HepG2 (cell line): Measurements from ENCODE around the gene FASTK. TPM values are rescaled to one million over a fixed set of nuclear protein-coding genes. Genes with fewer than 3 reads are reported as not detected.

ENCODE experiments used
- KLF12 ChIP-seq: sonication (generic); formaldehyde crosslinking; IDR thresholded peaks from 2 replicates; pipeline ENCODE4 v1.4.0; 2020; ENCODE audit warnings: missing genetic modification reagents, borderline replicate concordance
- KMT2A ChIP-seq: sonication (generic); formaldehyde crosslinking; IDR thresholded peaks from 2 replicates; pipeline ENCODE4 v1.4.0; 2020; ENCODE audit warnings: missing genetic modification reagents
- NFIC ChIP-seq: IDR thresholded peaks from 2 replicates; pipeline ENCODE4 v1.6.1; 2012; ENCODE audit warnings: mild to moderate bottlenecking, low read length, inconsistent platforms
- NR1H2 ChIP-seq: sonication (generic); formaldehyde crosslinking; IDR thresholded peaks from 2 replicates; pipeline ENCODE4 v1.8.1; 2022; ENCODE audit warnings: low read depth, missing genetic modification reagents, borderline replicate concordance
- PAWR ChIP-seq: sonication (generic); formaldehyde crosslinking; IDR thresholded peaks from 2 replicates; pipeline ENCODE4 v1.4.0; 2020; ENCODE audit warnings: missing genetic modification reagents, mild to moderate bottlenecking, borderline replicate concordance
- PCBP2 ChIP-seq: fragments of 200-400 bp; formaldehyde crosslinking; optimal IDR thresholded peaks from 2 replicates; pipeline ENCODE3; 2018; ENCODE audit warnings: low read length, low read depth; ENCODE audit not compliant: poor library complexity, severe bottlenecking
- SOX13 ChIP-seq, 3 experiments: fragments of 450-650 bp in 1 of 3; sonication (generic) in 1 of 3; formaldehyde crosslinking in 1 of 3; IDR thresholded peaks in 2 of 3; conservative IDR thresholded peaks in 1 of 3; 2 replicates each; pipeline versions ENCODE4 v1.5.0 to v1.6.1; 2016 to 2020; ENCODE audit warnings: antibody characterized with exemption in 1 of 3, mild to moderate bottlenecking in 1 of 3, missing compliant biosample characterization in 1 of 3, missing genetic modification reagents in 1 of 3, moderate library complexity in 1 of 3
- STAG1 ChIP-seq: sonication (generic); formaldehyde crosslinking; IDR thresholded peaks from 2 replicates; pipeline ENCODE4 v1.4.0; 2020; ENCODE audit warnings: missing genetic modification reagents
- ZNF263 ChIP-seq: sonication (generic); formaldehyde crosslinking; IDR thresholded peaks from 2 replicates; pipeline ENCODE4 v1.4.0; 2020; ENCODE audit warnings: missing genetic modification reagents
- ZNF34 ChIP-seq: sonication (generic); formaldehyde crosslinking; IDR thresholded peaks from 2 replicates; pipeline ENCODE4 v1.4.0; 2020; ENCODE audit warnings: mild to moderate bottlenecking, missing genetic modification reagents, borderline replicate concordance
- ZNF546 ChIP-seq: sonication (generic); formaldehyde crosslinking; conservative IDR thresholded peaks from 2 replicates; pipeline ENCODE4 v1.8.1; 2023; ENCODE audit warnings: mild to moderate bottlenecking, missing genetic modification reagents
- ZNF788 ChIP-seq: sonication (generic); formaldehyde crosslinking; IDR thresholded peaks from 2 replicates; pipeline ENCODE4 v1.5.0; 2020; ENCODE audit warnings: mild to moderate bottlenecking, missing genetic modification reagents, borderline replicate concordance
- polyA plus RNA-seq, 8 experiments: library from polyadenylated mRNA; depleted of rRNA in 3 of 8; stranded (reverse) in 7 of 8; unstranded in 1 of 8; fragments of >200 nt; fragmentation: Illumina TruSeq in 4 of 8; extraction: Trizol in 4 of 8; gene quantifications; 2 replicates each; pipeline versions ENCODE4 v1.2.1 to v1.2.3, GENCODE V29; 2011 to 2016; ENCODE audit warnings: low read depth in 4 of 8, missing spikeins in 1 of 8, mixed read lengths in 1 of 8; ENCODE audit not compliant: insufficient read depth in 1 of 8
- total RNA-seq, 5 experiments: library from RNA; depleted of rRNA; stranded (reverse); fragments of >200 nt; fragmentation: Illumina TruSeq; extraction: Trizol; gene quantifications; 2 replicates each; pipeline ENCODE4 v1.2.3, GENCODE V29; 2016; ENCODE audit warnings: low read depth in 1 of 5
- TF ChIP-seq, protein P1 (sequence below): sonication (generic); formaldehyde crosslinking; conservative IDR thresholded peaks from 2 replicates; pipeline ENCODE4 v1.4.0; 2020; ENCODE audit warnings: mild to moderate bottlenecking, missing genetic modification reagents, moderate library complexity
- TF ChIP-seq, protein P2 (sequence below): sonication (generic); formaldehyde crosslinking; IDR thresholded peaks from 2 replicates; pipeline ENCODE4 v1.4.0; 2020; ENCODE audit warnings: mild to moderate bottlenecking, missing genetic modification reagents
- TF ChIP-seq, protein P3 (sequence below), 2 experiments: sonication (generic) in 1 of 2; formaldehyde crosslinking in 1 of 2; IDR thresholded peaks; 2 replicates each; pipeline versions ENCODE4 v1.5.1 to v1.6.1; 2011 to 2020; ENCODE audit warnings: borderline replicate concordance in 1 of 2, low read depth in 1 of 2, low read length in 1 of 2, mild to moderate bottlenecking in 1 of 2, missing genetic modification reagents in 1 of 2, moderate library complexity in 1 of 2
- TF ChIP-seq, protein P4 (sequence below): sonication (generic); formaldehyde crosslinking; IDR thresholded peaks from 2 replicates; pipeline ENCODE4 v1.5.1; 2020; ENCODE audit warnings: missing genetic modification reagents, mild to moderate bottlenecking, borderline replicate concordance

The FASTK gene
- total and polyA plus RNA-seq, 2 of the 13 experiments (the other 11 are each of a cell fraction or from before 2014, with no cell fraction given) = 52.9 to 55.7 TPM

DNA sequence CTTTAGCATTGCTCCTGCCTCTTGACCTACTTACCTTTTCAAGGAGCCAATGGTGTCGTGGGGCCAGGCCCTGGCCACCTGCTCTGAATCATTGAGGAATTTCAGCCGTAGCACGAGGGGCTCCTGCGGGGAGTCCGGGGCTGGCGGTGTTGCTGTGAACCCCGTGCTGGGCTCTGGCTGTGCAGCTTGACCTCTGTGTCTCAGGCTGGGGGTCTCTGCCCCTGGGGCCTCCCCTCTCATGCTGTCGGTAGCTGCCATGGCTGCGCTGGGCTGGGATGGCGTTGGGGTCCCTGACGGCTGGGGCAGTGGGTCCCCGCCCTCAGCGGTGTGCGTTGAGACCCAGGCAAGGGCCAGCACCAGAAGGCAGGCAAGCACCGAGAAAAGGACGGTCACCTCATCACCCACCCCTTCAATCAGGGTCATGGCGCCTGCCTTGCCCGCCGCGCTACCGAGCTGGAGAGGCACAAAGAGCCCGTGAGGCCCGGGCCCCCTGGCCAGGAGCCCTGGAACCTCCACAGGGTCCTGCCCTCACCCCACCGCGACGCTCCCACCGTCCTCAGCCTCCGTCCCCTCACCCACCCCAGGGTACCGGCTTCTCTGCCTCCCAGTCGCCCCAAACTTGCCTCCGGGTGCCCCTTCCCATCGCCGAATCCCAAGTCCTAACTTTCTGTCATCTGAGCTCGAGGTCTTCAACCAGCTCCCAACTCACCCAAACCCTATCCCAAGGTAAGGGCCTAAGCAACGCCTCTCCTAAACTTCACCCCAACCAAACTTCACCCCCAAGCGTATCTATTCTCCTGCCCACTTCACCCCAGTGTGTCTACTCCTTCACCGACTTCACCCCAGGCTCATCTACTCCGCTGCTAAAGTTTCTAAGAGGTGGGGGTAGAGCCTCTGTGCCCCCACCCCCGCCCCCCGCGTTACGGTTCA, 1.8 kb upstream of the FASTK start (continued):
- TF ChIP-seq, protein P1, sequence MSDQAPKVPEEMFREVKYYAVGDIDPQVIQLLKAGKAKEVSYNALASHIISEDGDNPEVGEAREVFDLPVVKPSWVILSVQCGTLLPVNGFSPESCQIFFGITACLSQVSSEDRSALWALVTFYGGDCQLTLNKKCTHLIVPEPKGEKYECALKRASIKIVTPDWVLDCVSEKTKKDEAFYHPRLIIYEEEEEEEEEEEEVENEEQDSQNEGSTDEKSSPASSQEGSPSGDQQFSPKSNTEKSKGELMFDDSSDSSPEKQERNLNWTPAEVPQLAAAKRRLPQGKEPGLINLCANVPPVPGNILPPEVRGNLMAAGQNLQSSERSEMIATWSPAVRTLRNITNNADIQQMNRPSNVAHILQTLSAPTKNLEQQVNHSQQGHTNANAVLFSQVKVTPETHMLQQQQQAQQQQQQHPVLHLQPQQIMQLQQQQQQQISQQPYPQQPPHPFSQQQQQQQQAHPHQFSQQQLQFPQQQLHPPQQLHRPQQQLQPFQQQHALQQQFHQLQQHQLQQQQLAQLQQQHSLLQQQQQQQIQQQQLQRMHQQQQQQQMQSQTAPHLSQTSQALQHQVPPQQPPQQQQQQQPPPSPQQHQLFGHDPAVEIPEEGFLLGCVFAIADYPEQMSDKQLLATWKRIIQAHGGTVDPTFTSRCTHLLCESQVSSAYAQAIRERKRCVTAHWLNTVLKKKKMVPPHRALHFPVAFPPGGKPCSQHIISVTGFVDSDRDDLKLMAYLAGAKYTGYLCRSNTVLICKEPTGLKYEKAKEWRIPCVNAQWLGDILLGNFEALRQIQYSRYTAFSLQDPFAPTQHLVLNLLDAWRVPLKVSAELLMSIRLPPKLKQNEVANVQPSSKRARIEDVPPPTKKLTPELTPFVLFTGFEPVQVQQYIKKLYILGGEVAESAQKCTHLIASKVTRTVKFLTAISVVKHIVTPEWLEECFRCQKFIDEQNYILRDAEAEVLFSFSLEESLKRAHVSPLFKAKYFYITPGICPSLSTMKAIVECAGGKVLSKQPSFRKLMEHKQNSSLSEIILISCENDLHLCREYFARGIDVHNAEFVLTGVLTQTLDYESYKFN (CRISPR knock-in tag) = no peak
- TF ChIP-seq ZNF34 (CRISPR knock-in tag) = no peak
- TF ChIP-seq, protein P2, sequence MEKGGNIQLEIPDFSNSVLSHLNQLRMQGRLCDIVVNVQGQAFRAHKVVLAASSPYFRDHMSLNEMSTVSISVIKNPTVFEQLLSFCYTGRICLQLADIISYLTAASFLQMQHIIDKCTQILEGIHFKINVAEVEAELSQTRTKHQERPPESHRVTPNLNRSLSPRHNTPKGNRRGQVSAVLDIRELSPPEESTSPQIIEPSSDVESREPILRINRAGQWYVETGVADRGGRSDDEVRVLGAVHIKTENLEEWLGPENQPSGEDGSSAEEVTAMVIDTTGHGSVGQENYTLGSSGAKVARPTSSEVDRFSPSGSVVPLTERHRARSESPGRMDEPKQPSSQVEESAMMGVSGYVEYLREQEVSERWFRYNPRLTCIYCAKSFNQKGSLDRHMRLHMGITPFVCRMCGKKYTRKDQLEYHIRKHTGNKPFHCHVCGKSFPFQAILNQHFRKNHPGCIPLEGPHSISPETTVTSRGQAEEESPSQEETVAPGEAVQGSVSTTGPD (CRISPR knock-in tag) = no peak; the same call in 1 of the 2 replicates
- TF ChIP-seq KLF12 (CRISPR knock-in tag) = no peak
- TF ChIP-seq STAG1 = no peak
- peak; percentile 9; the same call in 1 of the 2 replicates for TF ChIP-seq ZNF788
- TF ChIP-seq PCBP2 = no peak
- TF ChIP-seq SOX13 (IDR thresholded peaks at IDR 0.05) = no peak
- no peak for TF ChIP-seq SOX13 (CRISPR knock-in tag; conservative IDR thresholded peaks at IDR 0.05 in 1 of 2, IDR thresholded peaks at IDR 0.05 in 1 of 2)
- TF ChIP-seq KMT2A (CRISPR knock-in tag) = no peak
- no peak for TF ChIP-seq PAWR
- no peak for TF ChIP-seq ZNF263 (CRISPR knock-in tag)
- TF ChIP-seq NR1H2 = no peak
- TF ChIP-seq, protein P3, sequence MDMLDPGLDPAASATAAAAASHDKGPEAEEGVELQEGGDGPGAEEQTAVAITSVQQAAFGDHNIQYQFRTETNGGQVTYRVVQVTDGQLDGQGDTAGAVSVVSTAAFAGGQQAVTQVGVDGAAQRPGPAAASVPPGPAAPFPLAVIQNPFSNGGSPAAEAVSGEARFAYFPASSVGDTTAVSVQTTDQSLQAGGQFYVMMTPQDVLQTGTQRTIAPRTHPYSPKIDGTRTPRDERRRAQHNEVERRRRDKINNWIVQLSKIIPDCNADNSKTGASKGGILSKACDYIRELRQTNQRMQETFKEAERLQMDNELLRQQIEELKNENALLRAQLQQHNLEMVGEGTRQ (IDR thresholded peaks at IDR 0.05; ENCODE audit: low read depth, low read length) = no peak
- TF ChIP-seq, protein P3 (CRISPR knock-in tag; IDR thresholded peaks at IDR 0.05; ENCODE audit: borderline replicate concordance) = no peak
- TF ChIP-seq NFIC = no peak
- no peak for TF ChIP-seq ZNF546 (CRISPR knock-in tag)
- TF ChIP-seq, protein P4, sequence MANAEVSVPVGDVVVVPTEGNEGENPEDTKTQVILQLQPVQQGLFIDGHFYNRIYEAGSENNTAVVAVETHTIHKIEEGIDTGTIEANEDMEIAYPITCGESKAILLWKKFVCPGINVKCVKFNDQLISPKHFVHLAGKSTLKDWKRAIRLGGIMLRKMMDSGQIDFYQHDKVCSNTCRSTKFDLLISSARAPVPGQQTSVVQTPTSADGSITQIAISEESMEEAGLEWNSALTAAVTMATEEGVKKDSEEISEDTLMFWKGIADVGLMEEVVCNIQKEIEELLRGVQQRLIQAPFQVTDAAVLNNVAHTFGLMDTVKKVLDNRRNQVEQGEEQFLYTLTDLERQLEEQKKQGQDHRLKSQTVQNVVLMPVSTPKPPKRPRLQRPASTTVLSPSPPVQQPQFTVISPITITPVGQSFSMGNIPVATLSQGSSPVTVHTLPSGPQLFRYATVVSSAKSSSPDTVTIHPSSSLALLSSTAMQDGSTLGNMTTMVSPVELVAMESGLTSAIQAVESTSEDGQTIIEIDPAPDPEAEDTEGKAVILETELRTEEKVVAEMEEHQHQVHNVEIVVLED = peak; percentile 8; the same call in 1 of the 2 replicates
